NK-92 (cell line): Measurements from ENCODE around the gene NGRN.

Experiments
- DNase-seq: peaks from one replicate; lab custom pipeline; 2025; ENCODE audit not compliant: unreplicated experiment; lab: John Stamatoyannopoulos, UW

The NGRN gene

DNA sequence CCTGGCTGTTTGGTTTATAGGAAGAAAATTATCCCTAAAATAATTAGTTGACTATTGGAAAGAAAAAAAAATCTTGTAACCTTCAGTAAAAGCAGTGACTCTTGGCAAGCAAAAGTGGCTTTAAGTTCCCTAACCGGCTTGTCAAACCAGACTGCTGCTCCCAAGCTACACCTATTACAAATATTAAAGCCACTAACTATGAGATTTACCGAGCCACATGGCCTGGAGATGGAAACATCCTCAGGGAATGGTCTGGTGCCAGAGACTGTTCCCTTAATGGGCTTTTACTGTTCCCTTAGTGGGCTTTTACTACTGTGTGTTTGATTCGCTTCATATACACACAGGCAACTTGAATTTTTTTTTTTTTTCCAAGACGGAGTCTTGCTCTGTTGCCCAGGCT lies 50.7 kb downstream of the NGRN start:
- no peak for DNase-seq

DNA sequence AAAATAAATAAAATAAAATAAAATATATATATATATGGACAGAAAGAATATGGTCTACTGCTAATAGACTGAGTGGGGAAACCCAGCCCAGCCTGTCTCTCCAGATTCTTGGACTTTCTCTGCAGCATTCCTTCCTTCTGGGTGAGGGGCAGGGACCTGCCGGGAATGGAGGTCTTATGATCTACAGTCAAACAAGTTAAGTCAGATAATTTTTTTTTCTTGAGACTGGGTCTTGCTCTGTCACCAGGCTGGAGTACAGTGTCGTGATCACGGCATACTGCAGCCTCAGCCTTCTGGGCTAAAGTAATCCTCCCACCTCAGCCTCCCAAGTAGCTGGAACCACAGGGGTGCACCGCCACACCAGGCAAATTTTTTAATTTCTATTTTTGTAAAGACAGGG lies 53.1 kb downstream of the NGRN start:
- DNase-seq: no peak

DNA sequence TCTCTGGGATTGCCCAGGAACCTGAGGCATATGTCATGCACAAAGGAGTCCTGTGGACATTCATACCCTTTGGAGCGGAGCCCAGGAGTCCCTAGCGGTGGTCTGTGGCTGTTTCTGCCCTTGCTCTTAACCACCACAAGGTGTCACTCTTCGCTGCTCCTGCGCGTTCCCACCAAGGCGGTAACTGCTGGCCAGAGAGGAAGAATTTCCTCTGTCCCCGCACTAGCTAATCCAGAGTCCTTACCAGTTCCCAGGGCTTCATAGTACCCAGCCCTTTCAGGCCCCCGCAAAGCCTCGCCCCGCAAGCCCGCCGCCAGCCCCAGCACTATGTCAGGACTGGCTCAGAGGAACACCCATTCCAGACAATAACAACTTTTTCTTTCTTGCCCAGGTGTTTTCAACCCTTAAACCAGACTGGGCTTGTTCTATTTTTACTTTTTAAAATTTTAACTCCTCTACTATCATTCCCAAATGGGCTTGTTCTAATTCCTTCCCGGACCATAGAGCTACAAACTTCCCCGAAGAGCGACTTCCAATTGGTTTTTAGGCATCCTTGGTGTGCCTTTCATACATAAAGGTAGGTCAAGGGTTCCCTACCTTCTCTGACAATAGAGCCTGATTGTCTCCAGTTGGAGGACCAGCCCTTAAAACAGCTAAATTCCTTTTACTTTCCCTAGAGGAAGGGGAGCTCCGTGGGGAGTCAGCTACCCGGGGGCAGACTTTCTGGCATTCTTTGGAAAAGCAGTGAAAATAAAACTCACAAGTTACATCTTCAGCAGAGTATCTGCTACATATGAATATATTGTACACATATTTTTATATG lies 54.8 kb downstream of the NGRN start:
- DNase-seq: no peak

DNA sequence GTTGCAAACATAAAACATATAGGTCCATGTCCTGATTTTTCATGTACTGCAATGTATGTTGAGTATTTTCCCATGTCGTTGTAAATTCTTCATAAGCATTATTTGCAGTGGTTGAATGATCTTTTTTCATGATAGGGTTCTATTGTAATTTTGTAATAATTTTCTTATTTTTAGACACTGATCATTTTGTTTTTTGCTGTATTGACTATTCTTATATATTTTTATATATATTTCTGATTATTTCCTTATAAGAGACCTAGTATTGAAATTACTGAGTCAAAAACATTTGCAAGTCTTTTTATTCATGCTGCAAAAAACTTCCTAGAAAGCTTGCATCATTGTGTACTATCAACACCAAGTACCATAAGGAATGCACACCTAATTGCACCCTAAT lies 55.4 kb downstream of the NGRN start:
- no peak for DNase-seq
